COLO668 (cell line): ENCODE measurements around the gene TLE3.

Experiments
- DNase-seq: peaks from one replicate; lab custom pipeline; 2025; ENCODE audit not compliant: unreplicated experiment; lab: John Stamatoyannopoulos, UW

Gene TLE3

DNA sequence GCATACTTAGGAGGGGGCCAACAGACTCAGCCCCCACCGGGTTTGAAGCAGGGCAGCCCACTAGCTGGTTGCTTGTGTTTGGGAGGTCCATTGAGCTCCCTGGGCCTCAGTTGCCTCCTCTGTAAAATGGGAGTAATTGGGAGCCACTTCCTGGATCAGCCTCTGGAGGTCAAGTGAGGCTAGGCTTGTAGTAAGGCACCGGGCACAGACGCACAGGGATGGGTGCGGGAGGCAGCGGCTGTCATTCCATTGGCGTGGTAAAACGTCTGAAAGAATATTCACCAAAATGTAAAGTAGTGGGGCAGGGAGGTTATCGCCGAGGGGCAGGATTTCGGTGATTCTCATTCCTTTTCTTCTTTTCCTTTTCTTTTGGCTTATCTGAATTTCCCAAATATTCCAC, 64.6 kb downstream of the TLE3 start:
- no peak for DNase-seq

- no peak for DNase-seq
These were observed 65.2 kb downstream of the TLE3 start for GRCh38 chr15:70032509-70032908.

DNA sequence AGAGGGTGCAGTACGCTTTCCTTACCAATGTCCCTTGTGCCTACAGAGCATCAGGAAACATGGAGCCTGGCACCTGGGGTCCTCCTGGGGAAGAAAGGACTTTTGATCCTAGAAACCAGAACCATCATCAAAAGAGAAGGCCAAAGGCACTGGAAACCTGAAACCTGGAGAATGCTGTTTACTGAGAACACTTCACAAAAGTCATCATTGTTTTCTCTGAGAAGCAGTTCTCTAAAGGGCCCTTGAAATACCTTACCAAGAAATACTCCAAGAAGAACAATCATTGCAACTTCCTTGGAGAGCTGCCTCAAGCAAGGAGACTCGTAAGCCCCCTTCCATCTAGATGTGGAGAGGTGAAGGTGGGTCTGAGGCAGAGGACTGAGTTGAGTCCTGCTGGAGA, 66.0 kb downstream of the TLE3 start:
- DNase-seq: no peak

DNA sequence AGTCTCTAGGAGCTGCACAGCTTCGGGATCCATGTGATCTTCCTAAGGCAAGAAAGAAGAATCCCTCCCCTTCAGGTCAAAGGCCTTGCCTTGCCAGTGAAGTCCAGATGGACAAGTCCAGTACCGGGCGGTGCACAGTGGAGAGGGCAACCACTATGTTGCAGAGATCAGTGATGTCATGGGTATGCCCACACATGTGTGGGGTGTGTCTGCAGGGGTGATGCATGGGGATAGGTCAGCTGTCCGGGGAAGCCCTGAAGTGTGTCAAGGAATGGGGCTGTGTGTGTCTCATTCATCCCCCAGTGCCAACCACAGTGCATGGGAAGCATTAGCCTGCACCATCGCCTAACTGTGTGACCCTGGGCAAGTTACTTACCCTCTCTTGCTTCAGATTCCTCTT, 66.5 kb downstream of the TLE3 start:
- DNase-seq: no peak

GRCh38 chr15:70030851-70031250, 66.9 kb downstream of the TLE3 start:
- no peak for DNase-seq

DNA sequence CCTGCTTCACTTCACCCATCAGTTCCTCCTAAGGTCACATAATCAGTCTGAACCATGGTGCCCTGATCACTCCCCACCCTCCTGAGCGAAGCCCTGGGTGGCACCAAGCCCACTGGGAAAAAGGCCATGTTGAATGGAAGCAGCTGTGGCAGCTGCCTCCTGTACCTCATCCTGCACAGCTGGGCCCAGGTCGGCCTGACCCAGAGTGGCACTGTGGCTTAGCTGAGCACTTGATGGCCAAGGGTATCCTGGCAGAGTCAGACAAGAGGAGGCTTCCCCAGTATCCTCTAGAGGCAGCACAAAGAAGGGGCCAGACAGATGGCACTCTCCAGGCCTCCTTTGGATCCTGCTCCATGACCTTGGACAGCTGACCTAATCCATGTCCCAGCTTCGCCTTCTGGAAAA, 68.4 kb downstream of the TLE3 start:
- no peak for DNase-seq

GRCh38 chr15:70027518-70027917, 70.2 kb downstream of the TLE3 start:
- no peak for DNase-seq

DNA sequence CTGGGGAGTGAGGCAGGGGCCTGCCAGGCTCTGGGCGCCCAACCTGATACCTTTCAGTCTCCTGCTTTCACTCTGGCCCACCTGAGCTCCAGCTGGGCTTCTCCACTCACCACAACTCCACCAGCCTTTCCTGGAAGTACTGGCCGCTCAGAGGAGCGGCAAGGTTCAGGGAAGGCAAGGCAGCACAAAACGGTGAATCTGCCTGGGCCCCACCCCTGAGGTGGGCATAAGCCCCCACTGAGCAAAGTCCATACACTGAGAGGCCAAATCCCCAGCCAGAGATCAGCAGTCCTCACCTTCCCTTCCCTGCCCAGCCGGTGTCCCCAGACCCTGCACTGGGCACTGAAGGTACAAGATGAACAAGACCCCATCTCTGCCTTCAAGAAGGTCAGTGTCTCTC, 70.7 kb downstream of the TLE3 start:
- no peak for DNase-seq

GRCh38 chr15:70025413-70026296, 72.1 kb downstream of the TLE3 start:
- DNase-seq: no peak

- DNase-seq: no peak
These were observed 73.2 kb downstream of the TLE3 start for GRCh38 chr15:70024521-70024920.

DNA sequence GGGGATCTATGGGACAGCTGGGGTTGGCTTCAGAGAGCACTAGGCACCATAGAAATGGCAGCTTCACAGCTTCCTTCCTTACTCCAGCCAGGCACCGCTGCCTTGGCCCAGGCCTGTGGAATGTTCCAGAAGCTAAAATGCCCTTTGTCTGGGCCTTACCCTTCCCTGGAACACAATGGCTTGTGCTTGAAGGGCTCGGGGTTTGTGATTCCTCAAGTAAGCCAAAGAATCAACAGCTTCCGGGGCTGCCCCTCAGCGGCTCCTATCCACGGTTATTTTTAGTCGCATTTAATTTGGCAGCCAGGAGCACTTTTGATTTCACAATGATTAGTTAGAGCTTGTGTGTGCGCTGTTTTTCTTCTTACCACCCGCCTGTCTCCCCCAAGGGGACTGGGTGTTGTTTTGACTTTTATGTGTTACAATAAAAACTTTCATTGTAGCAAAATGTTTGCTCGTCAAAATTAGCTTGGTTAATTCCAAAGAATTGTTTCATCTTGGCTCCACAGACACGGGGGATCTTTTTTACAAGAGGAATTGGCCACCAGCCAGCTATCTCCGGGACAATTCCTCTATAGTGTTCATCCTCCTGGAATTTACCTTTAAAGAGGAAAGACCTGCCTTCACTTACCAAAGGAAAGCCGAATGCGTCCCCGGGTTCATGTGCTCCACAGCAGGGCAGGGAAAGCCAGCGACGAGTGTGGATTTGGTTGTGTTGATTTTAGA, 73.8 kb downstream of the TLE3 start:
- DNase-seq: no peak

GRCh38 chr15:70023064-70023768, 74.5 kb downstream of the TLE3 start:
- peak; percentile 36 for DNase-seq

- DNase-seq: no peak
These were observed 77.5 kb downstream of the TLE3 start for GRCh38 chr15:70020229-70020628.

DNA sequence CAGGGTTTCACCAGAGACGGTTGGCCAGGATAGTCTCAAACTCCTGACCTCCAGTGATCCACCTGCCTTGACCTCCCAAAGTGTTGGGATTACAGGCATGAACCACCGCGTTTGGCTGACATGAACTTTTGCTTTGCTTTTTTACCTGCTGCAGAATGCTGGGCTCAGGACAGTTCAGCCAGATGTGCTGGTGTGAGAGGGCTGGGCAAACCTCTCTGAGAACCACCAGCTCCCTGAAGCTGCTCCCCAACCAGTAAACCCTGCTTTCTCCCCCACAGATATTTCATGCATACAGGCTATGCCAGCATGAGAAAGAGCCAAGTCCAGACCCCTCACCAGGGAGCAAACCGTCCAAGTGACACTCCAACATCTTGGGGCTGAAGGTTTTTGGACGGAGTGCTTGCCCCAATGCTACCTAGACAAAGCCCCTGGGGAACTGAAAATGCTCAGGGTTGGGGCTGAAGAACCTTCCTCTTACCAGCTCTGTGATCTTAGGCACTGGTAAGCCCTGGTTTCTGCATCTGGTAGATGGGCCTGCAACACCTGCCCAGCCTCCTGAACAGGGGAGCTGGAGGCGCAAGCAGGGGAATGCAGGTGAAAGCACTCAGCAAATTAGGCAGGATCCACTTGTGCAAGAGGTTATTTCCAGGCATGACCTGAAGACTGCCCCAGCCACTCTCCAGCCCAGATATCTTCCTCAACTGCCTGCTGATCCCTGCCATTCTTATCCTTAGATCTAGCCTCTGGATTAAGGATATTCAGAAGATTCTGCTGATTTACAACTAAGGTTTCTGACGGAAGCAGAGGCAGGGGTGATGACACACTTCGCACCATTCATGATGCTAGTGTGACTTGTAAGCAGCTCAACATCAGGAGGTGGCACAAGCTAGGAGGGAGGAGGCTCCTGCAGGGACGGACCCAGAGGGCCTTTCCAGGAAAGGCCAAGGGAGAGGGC, 78.8 kb downstream of the TLE3 start:
- no peak for DNase-seq

- DNase-seq: peak; percentile 22
These were observed 79.9 kb downstream of the TLE3 start for GRCh38 chr15:70017801-70018200.

DNA sequence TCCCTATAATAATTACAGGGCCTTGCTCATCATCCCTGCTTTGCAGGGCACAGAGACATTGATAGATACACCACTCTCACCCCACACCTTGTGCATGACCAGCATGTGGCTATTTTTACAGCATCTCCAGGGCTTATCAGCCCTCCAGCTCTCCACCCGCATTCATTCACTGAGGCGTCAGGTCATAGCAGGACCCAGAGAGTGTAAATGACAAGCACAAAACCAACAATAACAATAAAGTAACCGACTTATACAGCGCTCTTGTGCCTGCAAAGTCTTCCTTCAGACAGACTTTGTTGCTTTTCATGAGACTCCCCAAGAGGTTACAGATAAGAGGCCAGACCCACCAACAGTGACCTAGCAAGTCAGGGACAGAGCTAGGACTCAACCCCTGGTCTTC, 80.7 kb downstream of the TLE3 start:
- DNase-seq: no peak

DNA sequence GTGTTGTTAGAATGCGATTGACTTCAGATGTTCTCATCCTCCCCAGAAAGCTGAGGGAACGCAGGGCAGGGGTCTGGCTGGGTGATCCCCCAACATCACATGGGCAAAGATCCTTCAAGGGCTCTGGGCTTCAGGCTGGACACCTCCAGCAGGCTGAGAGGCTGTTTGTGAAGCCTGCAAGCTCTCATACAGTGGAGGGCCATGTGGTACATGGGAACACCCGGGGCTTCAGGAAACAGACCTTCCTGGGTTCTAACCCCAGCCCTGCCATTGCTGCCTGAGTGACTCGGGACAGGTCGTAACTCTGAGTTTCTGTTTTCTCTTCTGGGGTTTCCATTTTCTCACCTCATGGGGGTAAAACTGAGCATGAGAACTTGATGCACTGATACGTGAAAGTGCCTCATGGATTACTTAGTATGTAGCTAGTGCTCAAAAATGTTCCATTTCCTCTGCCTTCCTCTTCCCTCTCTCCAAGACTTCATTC, 81.2 kb downstream of the TLE3 start:
- no peak for DNase-seq

- peak; percentile 17 for DNase-seq
These were observed 82.7 kb downstream of the TLE3 start for GRCh38 chr15:70014860-70015490.

DNA sequence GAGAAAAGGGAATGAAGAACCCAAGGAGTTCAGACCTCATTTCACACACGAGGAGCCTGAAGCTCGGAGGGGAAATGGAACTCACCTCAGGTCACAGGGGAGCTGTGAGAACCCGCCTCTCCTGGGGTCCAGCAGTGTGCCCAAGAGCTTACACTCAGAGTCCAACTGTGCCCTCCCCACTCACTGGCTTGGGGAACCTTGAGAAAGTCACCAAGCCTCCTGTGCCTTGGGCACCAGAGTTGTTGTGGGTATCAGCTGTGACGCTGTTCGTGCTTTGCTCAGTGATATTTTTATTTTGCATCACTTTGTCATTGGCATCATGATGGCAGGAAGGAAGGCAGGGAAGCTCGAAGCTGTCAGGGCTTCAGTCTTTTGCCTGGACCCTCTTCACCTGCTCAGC, 83.4 kb downstream of the TLE3 start:
- no peak for DNase-seq
